HEK293T (cell line): ENCODE measurements around the gene THAP10.

Experiments
- ARNT ChIP-seq: fragments of 450-650 bp; IDR thresholded peaks from 2 replicates; pipeline ENCODE4 v1.6.1; 2017; ENCODE audit warnings: mild to moderate bottlenecking
- BHLHE40 ChIP-seq: fragments of 450-650 bp; IDR thresholded peaks from 2 replicates; pipeline ENCODE4 v1.6.1; 2016; ENCODE audit warnings: mild to moderate bottlenecking, moderate library complexity, borderline replicate concordance
- CTBP1 ChIP-seq: fragments of 450-650 bp; IDR thresholded peaks from 2 replicates; pipeline ENCODE4 v1.6.1; 2016; ENCODE audit warnings: borderline replicate concordance
- ELF4 ChIP-seq: fragments of 450-650 bp; IDR thresholded peaks from 2 replicates; pipeline ENCODE4 v1.6.1; 2017; ENCODE audit warnings: antibody characterized with exemption
- FOXA1 ChIP-seq: fragments of 450-650 bp; IDR thresholded peaks from 2 replicates; pipeline ENCODE4 v1.6.1; 2016; ENCODE audit warnings: mild to moderate bottlenecking
- FOXM1 ChIP-seq: fragments of 450-650 bp; IDR thresholded peaks from 2 replicates; pipeline ENCODE4 v1.6.1; 2017; ENCODE audit warnings: mild to moderate bottlenecking, borderline replicate concordance
- L3MBTL2 ChIP-seq: fragments of 450-650 bp; conservative IDR thresholded peaks from 2 replicates; pipeline ENCODE4 v1.6.1; 2016; ENCODE audit warnings: mild to moderate bottlenecking
- LEF1 ChIP-seq: fragments of 450-650 bp; IDR thresholded peaks from 2 replicates; pipeline ENCODE4 v1.6.1; 2017; ENCODE audit warnings: mild to moderate bottlenecking, borderline replicate concordance
- NFRKB ChIP-seq: fragments of 450-650 bp; IDR thresholded peaks from 2 replicates; pipeline ENCODE4 v1.6.1; 2016; ENCODE audit warnings: mild to moderate bottlenecking, moderate library complexity
- PKNOX1 ChIP-seq: fragments of 450-650 bp; IDR thresholded peaks from 2 replicates; pipeline ENCODE4 v1.6.1; 2016
- SP1 ChIP-seq: fragments of 450-650 bp; IDR thresholded peaks from 2 replicates; pipeline ENCODE4 v1.6.1; 2017
- SUZ12 ChIP-seq: fragments of 450-650 bp; IDR thresholded peaks from 2 replicates; pipeline ENCODE4 v1.6.1; 2016; ENCODE audit warnings: mild to moderate bottlenecking
- TARDBP ChIP-seq: fragments of 450-650 bp; IDR thresholded peaks from 2 replicates; pipeline ENCODE4 v1.6.1; 2016
- ZNF384 ChIP-seq: fragments of 450-650 bp; IDR thresholded peaks from 2 replicates; pipeline ENCODE4 v1.6.1; 2016

- TF ChIP-seq SP1 (no peak), BHLHE40 (no peak), PKNOX1 (no peak), NFRKB (no peak), TARDBP (no peak), SUZ12 (no peak), LEF1 (no peak), FOXA1 (no peak), L3MBTL2 (no peak), FOXM1 (no peak), ZNF384 (no peak), ELF4 (no peak), ARNT (no peak), CTBP1 (no peak)
These were observed 15.6 kb downstream of the THAP10 start for GRCh38 chr15:70876683-70877082.
